NCI-H187 (cell line): ENCODE results near the gene PRG3.
"Not testable (repeated sequence)": the region's sequence is repeated elsewhere in the genome, so short reads cannot be mapped to it uniquely, and the experiment has no call there.

Experiments
- DNase-seq, 2 experiments: peaks; one replicate each; lab custom pipeline; 2025; lab: John Stamatoyannopoulos, UW

The PRG3 gene

DNA sequence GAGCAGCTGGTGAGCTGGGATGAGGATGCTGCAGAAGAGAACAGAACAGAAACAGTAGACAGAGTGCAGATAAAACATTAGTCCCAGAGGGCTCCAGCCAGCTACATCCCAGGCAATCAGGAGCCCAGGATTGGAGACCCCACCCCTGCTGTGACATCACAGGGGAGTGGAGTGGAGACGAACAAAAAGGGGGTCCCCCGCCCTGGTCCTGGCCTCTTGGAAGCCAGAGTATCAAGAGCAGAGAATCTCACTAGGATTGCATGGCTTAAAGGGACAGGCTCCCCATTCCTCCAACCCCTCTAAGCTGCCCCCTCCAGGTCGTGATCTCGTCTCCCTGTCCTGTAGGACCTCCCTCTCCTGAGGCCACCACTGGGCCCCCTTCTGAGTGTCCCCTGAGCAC lies 42.8 kb downstream of the PRG3 start, which contains the start of gene P2RX3:
Gene P2RX3, plus strand, starts transcription at position 211 of the 400 bp plus-strand sequence. CDS start 199 bp downstream, outside the sequence.
- no peak for DNase-seq

DNA sequence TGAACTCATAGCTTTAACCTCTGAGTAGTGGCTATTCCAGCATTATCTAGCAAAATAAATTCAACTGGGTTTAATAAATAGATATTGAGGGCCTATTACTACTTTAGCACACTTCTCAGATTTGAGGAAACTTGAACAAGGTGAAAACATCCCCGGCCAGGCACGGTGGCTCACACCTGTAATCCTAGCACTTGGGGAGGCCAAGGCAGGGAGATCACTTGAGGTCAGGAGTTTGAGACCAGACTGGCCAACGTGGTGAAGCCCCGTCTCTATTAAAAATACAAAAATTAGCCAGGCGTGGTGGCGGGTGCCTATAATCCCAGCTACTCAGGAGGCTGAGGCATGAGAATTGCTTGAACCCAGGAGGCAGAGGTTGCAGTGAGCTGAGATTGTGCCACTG lies 44.1 kb downstream of the PRG3 start:
- DNase-seq: not testable (repeated sequence)

DNA sequence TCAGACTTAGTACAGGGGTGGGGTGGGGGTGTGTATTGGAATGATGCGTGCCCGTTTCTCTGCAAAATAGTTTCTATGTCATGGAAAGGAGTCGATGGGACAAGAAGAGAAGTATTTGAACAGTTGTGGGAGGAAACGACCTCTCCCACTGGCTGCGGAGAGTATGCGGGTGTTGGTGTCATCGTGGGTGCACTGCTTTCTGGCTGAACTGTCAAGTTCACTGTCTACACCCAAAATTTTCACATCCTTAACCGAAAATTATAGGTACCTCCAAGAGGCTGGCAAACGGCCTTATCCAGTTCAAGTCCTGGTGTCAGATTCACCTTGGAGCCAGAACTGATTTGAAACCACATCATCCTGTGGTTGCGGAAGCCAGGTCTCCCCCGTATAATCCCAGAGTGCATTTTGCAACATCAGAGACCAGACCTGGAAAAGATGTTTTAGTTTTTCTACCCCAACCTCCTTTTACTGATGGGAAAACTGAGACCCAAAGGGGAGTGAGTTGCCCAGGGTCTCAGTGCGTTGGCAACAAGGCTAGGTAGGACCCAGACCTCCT lies 44.8 kb downstream of the PRG3 start:
- no peak for DNase-seq

DNA sequence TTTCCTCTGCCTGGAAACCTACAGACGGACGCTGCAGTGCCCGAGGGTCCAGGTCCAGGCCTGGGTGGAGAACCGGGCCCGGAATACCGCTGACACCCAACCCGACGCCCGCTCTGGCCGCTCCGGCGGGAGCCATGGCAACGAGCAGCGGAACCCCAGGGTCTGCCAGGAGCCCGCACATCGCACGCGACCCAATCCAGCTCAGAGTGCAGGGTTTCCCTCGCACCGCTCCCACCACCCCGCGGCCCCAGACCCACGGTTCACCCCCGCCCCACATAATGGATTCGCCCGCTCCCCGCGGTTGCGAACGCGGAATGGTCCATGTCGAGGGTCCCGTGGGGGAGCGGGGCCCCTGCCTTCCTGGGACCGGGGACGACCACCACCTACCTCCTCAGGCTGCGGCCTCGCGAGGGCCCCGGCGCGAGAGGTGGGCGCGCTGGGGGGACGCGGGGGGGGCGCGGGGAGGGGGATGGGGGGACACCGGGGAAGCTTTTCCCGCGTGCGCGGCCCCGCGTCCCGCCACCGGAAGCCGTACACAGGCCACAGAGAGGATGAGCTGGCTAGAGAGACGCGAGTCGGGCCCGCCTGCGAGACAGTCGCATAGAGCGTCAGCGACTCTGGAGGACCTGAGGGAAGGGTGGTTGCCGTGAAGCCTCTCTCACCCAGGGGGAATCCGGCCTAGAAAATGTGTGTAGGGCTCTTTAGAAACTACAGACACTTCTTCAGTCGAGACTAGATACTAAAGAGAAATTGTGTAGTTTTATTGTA lies 45.4 kb downstream of the PRG3 start, which contains the start of gene SSRP1:
Gene SSRP1, minus strand, starts transcription at position 550 of the 768 bp plus-strand sequence. CDS start 771 bp downstream, outside the sequence.
- DNase-seq: peak in 1 of 2 experiments; percentile 53

DNA sequence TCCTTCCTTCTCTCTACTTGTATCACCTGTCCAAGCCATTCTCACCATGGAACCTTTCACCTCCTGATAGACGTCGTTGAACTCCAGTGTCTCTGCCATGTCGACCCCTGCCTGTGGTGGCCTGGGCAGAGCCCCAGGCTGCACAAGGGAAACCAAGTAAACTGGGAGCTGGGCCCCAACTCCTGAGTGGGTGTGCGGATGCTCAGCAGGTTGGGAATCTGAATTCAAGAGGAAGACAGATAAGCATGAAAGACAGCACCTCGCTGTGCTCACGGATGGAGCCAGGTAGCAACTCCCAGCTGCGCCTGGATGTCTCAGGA lies 46.0 kb downstream of the PRG3 start:
- DNase-seq: no peak

DNA sequence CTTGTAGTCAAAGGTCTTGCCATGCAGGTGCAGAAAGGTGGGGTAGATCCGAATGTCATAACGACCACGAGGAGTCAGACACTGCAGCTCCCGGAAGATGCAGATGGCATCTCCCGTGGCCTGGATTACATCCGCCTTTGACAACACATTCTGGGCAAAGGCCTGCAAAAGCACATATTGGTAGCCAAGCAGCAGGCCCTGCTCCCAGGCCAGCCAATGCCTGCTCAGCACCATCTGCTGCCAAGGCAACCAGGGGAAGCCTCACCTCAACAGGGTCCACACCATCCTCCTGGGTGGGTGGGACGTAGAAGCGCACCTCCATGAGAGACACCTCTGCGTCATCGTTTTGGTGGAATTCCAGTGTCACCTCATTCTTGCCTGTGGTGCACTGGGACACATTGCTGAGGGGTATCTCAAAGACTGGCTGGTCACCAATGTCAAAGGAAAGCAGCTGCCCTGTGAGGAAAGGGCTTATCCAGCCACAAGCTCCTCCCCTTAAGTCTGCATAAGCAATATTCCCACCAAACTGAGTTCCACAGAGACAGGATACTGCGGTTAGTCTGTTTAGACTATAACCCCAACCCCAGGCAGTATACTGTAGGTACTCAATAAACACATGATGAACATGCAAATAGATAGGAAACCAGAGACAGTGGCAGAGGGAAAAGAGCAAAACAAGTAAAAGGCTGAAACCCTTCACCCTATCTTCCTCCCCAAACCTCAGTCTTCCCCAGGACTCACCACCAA lies 48.1 kb downstream of the PRG3 start:
- DNase-seq: no peak

DNA sequence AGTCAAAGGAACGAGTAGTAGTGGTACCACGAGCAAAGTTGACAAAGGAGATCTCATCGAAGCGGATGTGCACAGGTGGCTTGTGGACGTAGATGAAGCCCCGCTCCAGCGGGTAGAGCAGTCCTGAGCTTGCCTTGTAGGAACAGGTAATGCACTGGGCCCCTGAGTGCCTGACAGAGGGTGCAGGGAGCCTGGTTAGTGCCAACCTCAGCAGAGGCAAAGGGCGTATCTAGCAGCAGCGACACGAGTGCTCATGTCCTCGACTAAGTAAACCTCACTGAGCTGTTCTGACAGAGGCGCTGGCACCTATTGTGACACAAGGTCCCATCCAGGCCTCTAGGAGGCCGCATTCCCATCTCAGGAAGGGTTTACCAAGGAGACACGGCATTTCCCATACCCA lies 49.2 kb downstream of the PRG3 start:
- DNase-seq: no peak

DNA sequence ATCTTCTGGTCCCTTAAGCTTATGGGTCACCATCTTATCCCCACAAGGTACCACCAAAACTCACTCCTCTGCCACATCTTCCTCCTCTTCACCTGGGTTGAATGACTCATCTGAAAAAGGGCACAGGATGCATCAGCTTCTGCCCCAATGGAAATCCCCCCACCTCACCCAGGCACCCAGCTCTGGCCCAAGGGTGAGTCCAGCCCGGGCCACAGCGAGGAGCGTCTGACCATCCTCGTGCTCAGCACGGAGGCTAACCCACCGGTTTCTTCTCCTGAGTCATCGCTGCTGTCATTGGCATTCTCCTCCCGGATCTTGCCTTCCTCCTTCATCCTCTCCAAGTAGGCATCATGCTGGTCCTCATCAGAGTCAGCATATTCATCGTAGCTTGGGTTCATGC lies 50.9 kb downstream of the PRG3 start:
- DNase-seq: no peak

DNA sequence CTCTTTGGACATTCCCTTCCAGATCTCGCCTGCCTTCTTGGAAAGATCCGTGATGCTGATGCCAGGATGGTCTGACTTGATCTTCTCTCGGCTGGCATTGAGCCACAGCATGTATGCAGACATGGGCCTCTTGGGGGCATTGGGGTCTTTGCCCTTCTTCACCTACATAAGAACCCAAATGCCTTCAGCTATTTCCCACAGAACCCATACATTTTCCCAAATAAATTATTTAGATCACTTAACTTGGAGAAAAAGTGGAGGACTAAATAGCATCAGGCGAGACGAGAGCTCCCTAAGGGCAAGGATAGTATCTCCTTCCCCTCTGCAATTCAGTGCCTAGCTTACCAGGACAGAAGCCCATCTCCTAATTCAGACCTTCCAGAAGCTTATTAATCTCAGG lies 53.2 kb downstream of the PRG3 start:
- DNase-seq: no peak
